ENCODE results near the gene JPT2. TPM values are rescaled to one million over a fixed set of nuclear protein-coding genes. Genes with fewer than 3 reads are reported as not detected.
A peak's percentile ranks its signal among the peaks of the same experiment; 100 is the strongest.

The JPT2 gene
- total RNA-seq, 1 experiment from 2014 or later: 150 TPM

- no peak for TF ChIP-seq ZNF219 (CRISPR knock-in tag; IDR thresholded peaks at IDR 0.05; ENCODE audit: borderline replicate concordance)
Observed at GRCh38 chr16:1705688-1706385, 27.8 kb downstream of the JPT2 start, which contains the start of gene MAPK8IP3 (continued).

- Mint-ChIP-seq H3K9me3 (no peaks in the 10 kb centered on the region), H3K36me3 (peaks cover 17% of the 10 kb centered on the region), H3K27ac (peak overlapping the region; percentile 87; the same call in 1 of the 2 replicates), H3K4me1 (peaks cover 20% of the 10 kb centered on the region), H3K4me3 (peak overlapping the region; percentile 99), H3K27me3 (ENCODE audit: low read depth) (no peaks in the 10 kb centered on the region)
- ATAC-seq: peak; percentile 2; the same call in 1 of the 2 replicates
- CTCF ChIA-PET: interaction anchor here (0.5 to 2.8 kb wide), 41 partner anchors 7 to 460 kb away, joined by 3 to 36 read pairs (median 5); partner anchors contain the start of genes CRAMP1, IFT140, JPT2 and NME3
- POLR2A ChIA-PET: interaction anchor here (0.6 to 2.5 kb wide), 5 partner anchors 28 to 282 kb away, joined by 3 to 12 read pairs (median 6); partner anchors contain the start of genes JPT2, NUBP2, RPS2 and SPSB3
- peak; percentile 29 for DNase-seq (ENCODE audit: low spot score)
- TF ChIP-seq ZNF263 (CRISPR knock-in tag; IDR thresholded peaks at IDR 0.05; ENCODE audit: low read depth) (no peak), ATF1 (CRISPR knock-in tag; IDR thresholded peaks at IDR 0.05) (no peak)
Observed at GRCh38 chr16:1706386-1707192, 28.5 kb downstream of the JPT2 start.

GRCh38 chr16:1707193-1707790, 29.2 kb downstream of the JPT2 start:
- peak overlapping the region; percentile 80 for H3K4me3 Mint-ChIP-seq
- no peaks in the 10 kb centered on the region for H3K27me3 Mint-ChIP-seq (ENCODE audit: low read depth)
- POLR2A ChIA-PET: interaction anchor here (2.5 kb wide), 1 partner anchor 29 kb away, joined by 12 read pairs; the partner anchor contains the start of gene JPT2
- CTCF ChIA-PET: interaction anchor here (0.7 to 2.8 kb wide), 6 partner anchors 29 to 337 kb away, joined by 3 to 24 read pairs (median 8); partner anchors contain the start of genes CRAMP1, IFT140 and JPT2
- TF ChIP-seq TEAD4 (CRISPR knock-in tag; IDR thresholded peaks at IDR 0.05) (no peak), ZNF232 (CRISPR knock-in tag; IDR thresholded peaks at IDR 0.05) (no peak), MAX (CRISPR knock-in tag; IDR thresholded peaks at IDR 0.05) (no peak), NR2C2 (CRISPR knock-in tag; IDR thresholded peaks at IDR 0.05) (no peak), USF2 (CRISPR knock-in tag; IDR thresholded peaks at IDR 0.05) (no peak), ATF6 (CRISPR knock-in tag; IDR thresholded peaks at IDR 0.05) (no peak), ATF1 (CRISPR knock-in tag; IDR thresholded peaks at IDR 0.05) (no peak), ZNF219 (CRISPR knock-in tag; IDR thresholded peaks at IDR 0.05; ENCODE audit: borderline replicate concordance) (no peak), ZNF671 (CRISPR knock-in tag; IDR thresholded peaks at IDR 0.05) (no peak), ZNF138 (CRISPR knock-in tag; conservative IDR thresholded peaks at IDR 0.05) (no peak), SP1 (CRISPR knock-in tag; conservative IDR thresholded peaks at IDR 0.05) (no peak), IRF1 (CRISPR knock-in tag; IDR thresholded peaks at IDR 0.05) (no peak), ZNF416 (CRISPR knock-in tag; IDR thresholded peaks at IDR 0.05) (no peak)
- DNase-seq (ENCODE audit: low spot score) (peak; percentile 25), ATAC-seq (no peak)
- no peaks in the 10 kb centered on the region for H3K9me3 Mint-ChIP-seq
- peaks cover 20% of the 10 kb centered on the region for H3K4me1 Mint-ChIP-seq
- peaks cover 11% of the 10 kb centered on the region for H3K36me3 Mint-ChIP-seq
- H3K27ac Mint-ChIP-seq: peak overlapping the region; percentile 87; the same call in 1 of the 2 replicates

All from WTC11 (cell line).